Lung (tissue), 12 donors: ENCODE measurements around the gene SLF1. TPM values are rescaled to one million over a fixed set of nuclear protein-coding genes. Genes with fewer than 3 reads are reported as not detected.

Source experiments
- ATAC-seq: fragments of 200-7000 bp; cut with Tn5 transposase; one replicate; pipeline ENCODE4 v1.9.1; 2020; ENCODE audit warnings: moderate number of reproducible peaks; ENCODE audit not compliant: insufficient read depth, low FRiP score
- DNase-seq, 3 donors: peaks; one replicate each; pipeline ENCODE4 v3.0.0-alpha.2; 2013 to 2017
- H3K27ac ChIP-seq, 2 donors: one replicate each; pipeline ENCODE4 v1.5.1; 2013; ENCODE audit warnings: mild to moderate bottlenecking in 2 of 2, moderate library complexity in 2 of 2, control low read depth in 1 of 2, inconsistent platforms in 1 of 2, low read depth in 1 of 2, low read length in 1 of 2
- H3K27me3 ChIP-seq, 3 donors: one replicate each; pipeline ENCODE4 v1.5.1; 2013; ENCODE audit warnings: low read length in 2 of 3; ENCODE audit not compliant: control insufficient read depth in 3 of 3, insufficient read depth in 3 of 3
- H3K36me3 ChIP-seq, 4 donors: one replicate each; pipeline ENCODE4 v1.5.1; 2013; ENCODE audit warnings: low read length in 4 of 4, mild to moderate bottlenecking in 1 of 4, moderate library complexity in 1 of 4; ENCODE audit not compliant: control insufficient read depth in 4 of 4, insufficient read depth in 4 of 4
- H3K4me1 ChIP-seq, 5 donors: one replicate each; pipeline ENCODE4 v1.5.1; 2013; ENCODE audit warnings: low read length in 5 of 5, mild to moderate bottlenecking in 2 of 5, moderate library complexity in 1 of 5; ENCODE audit not compliant: control insufficient read depth in 5 of 5, insufficient read depth in 5 of 5
- H3K4me3 ChIP-seq: one replicate; pipeline ENCODE4 v1.5.1; 2013; ENCODE audit warnings: mild to moderate bottlenecking, control low read depth, moderate library complexity
- H3K9ac ChIP-seq, 2 donors: one replicate each; pipeline ENCODE4 v1.5.1; 2013; ENCODE audit warnings: low read length in 2 of 2, control low read depth in 1 of 2; ENCODE audit not compliant: insufficient read depth in 1 of 2
- H3K9me3 ChIP-seq, 4 donors: one replicate each; pipeline ENCODE4 v1.5.1; 2013; ENCODE audit warnings: low read length in 3 of 4, mild to moderate bottlenecking in 1 of 4, moderate library complexity in 1 of 4; ENCODE audit not compliant: control insufficient read depth in 4 of 4, insufficient read depth in 3 of 4
- WGBS, 2 donors: extraction: QIAGEN DNeasy Blood & Tissue Kit; methylation state at CpG; one replicate each; pipeline ENCODE4 v1.1.7; 2013; 5-methylcytosine and 5-hydroxymethylcytosine counted together
- polyA plus RNA-seq, 2 donors: library from polyadenylated mRNA; stranded (reverse); fragments of 200-250 nt; gene quantifications; one replicate each; pipeline ENCODE4 v1.2.1, GENCODE V29; 2013
- total RNA-seq, 2 donors: library from RNA; depleted of rRNA in 1 of 2; stranded (reverse); fragments of >200 nt in 1 of 2; gene quantifications; one replicate each; pipeline ENCODE4 v1.2.1, GENCODE V29; 2014 to 2021
- TF ChIP-seq, protein P1 (sequence below): IDR thresholded peaks from 2 replicates; pipeline ENCODE4 v1.5.1; 2012; ENCODE audit warnings: mild to moderate bottlenecking; ENCODE audit errors: control extremely low read depth, extremely low read depth
- donor health status: control.
- donor health status: control.
- donor health status: Bipolar disorder and iron deficiency.
- donor health status: healthy.
- donor health status: DM: yes; HTN: yes; CAD: no.

Gene SLF1
- total and polyA plus RNA-seq, 4 donors = 2.1 to 29.5 (median 5.0) TPM

DNA sequence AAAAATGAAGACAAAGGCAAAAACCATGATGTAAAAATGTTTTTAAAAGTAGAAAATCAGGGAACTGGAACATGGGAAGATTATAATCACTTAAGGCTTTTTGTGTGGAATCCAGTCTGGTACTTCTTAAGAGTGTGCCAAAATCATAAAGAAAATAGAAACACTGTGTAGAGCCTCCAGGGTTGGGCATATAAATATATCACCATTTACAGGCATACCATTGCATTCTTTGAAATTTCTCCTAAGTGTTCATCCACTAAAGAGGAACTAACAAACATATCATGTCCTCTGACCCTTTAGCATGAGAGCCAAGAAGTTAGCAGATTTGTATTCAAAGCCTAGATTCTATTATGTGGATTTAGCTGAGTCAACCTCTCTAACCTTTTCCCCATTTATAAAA, 93.3 kb downstream of the SLF1 start:
- H3K36me3 ChIP-seq = peaks cover 1 to 10% (median 3%) of the 10 kb centered on the region in 4 donors
- H3K9me3 ChIP-seq = no peaks in the 10 kb centered on the region
- no peak overlapping the region for H3K4me3 ChIP-seq
- no peak overlapping the region for H3K9ac ChIP-seq
- H3K27ac ChIP-seq = no peak overlapping the region
- peaks cover 0 to 5% (median 0%) of the 10 kb centered on the region in 5 donors for H3K4me1 ChIP-seq
- H3K27me3 ChIP-seq = no peaks in the 10 kb centered on the region
- TF ChIP-seq, protein P1, sequence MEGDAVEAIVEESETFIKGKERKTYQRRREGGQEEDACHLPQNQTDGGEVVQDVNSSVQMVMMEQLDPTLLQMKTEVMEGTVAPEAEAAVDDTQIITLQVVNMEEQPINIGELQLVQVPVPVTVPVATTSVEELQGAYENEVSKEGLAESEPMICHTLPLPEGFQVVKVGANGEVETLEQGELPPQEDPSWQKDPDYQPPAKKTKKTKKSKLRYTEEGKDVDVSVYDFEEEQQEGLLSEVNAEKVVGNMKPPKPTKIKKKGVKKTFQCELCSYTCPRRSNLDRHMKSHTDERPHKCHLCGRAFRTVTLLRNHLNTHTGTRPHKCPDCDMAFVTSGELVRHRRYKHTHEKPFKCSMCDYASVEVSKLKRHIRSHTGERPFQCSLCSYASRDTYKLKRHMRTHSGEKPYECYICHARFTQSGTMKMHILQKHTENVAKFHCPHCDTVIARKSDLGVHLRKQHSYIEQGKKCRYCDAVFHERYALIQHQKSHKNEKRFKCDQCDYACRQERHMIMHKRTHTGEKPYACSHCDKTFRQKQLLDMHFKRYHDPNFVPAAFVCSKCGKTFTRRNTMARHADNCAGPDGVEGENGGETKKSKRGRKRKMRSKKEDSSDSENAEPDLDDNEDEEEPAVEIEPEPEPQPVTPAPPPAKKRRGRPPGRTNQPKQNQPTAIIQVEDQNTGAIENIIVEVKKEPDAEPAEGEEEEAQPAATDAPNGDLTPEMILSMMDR = no peak
- DNase-seq (no peak), ATAC-seq (no peak)

DNA sequence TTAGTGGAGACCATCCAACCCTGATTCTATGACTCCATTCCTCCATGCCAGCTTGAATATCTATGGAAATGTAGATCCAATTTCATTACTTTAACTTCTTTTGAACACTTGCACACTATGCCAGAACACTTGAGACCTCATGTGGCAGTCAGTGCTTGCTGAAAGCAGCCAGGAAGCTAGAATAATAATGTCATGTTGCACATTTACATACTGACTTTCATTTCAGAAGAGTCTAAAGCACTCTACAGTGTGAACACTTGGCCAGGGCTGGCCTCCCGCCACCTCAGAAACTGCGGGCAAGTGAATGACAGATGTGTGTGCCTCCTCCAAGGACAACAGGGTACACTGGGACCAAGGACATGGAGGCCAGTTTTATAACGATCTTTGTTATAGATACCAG, 97.3 kb downstream of the SLF1 start:
- Histone ChIP-seq H3K4me1 (peaks cover 0 to 5% (median 0%) of the 10 kb centered on the region in 5 donors), H3K9me3 (no peaks in the 10 kb centered on the region), H3K27me3 (no peaks in the 10 kb centered on the region), H3K4me3 (no peak overlapping the region), H3K27ac (no peak overlapping the region), H3K9ac (no peak overlapping the region), H3K36me3 (peaks cover 0 to 5% (median under 1%) of the 10 kb centered on the region in 4 donors)
- DNase-seq = no peak
- 89 to 97% methylated on average over 3 of the region's 3 CpGs for WGBS, 2 donors
- TF ChIP-seq, protein P1 = no peak
- no peak for ATAC-seq

DNA sequence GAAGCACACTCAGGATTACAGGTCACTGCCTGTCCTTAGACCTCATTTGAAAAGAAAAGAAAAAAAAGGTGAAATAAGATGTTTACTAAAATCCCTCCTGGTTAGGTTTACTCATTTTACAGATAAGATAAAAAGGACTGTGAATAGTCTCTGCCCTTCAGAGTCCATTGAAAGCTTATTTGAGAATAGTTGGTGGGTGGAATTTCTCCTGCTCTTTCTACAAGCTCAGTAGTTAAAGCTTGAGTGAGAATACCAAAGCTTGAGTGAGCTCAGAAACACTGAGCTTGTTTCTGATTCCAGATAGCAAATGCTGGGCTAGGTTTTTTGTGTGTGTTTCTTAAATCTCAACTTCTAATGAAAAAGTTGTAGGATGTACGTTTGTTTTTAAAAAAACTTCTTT, 106.7 kb downstream of the SLF1 start:
- no peaks in the 10 kb centered on the region for H3K9me3 ChIP-seq
- no peak overlapping the region for H3K27ac ChIP-seq
- H3K9ac ChIP-seq = no peak overlapping the region
- no peaks in the 10 kb centered on the region for H3K4me1 ChIP-seq
- H3K36me3 ChIP-seq = no peaks in the 10 kb centered on the region
- TF ChIP-seq, protein P1 = no peak
- peak in 1 of 3 donors; percentile 21 for DNase-seq
- WGBS, 2 donors = 67 to 80% methylated on average over 1 of the region's 1 CpG
- ATAC-seq = no peak
- no peaks in the 10 kb centered on the region for H3K27me3 ChIP-seq
- H3K4me3 ChIP-seq = no peak overlapping the region

DNA sequence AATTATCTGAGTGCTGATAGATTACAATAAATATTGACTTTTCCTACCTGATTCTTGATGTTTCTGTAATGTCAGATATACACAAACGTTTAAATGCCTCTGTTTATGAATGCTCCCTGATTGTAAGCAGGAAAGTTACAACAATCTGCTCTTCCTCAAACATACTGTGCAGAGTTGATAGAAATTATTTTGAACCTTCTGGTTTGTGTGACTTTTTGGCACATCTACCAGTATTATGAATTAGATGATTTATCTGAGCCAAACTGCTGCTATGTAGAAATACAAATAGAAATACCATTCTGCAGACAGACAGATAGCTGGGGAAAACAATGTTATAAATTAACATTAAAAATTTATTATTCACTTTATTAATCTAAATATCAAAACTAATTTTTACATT, 113.0 kb downstream of the SLF1 start:
- DNase-seq (no peak), ATAC-seq (no peak)
- 13 to 18% methylated on average over 1 of the region's 1 CpG for WGBS, 2 donors

More for the DNA sequence above, 113.0 kb downstream of the SLF1 start:
- no peaks in the 10 kb centered on the region for H3K36me3 ChIP-seq
- H3K4me1 ChIP-seq = no peaks in the 10 kb centered on the region
- H3K9ac ChIP-seq = no peak overlapping the region
- TF ChIP-seq, protein P1 = no peak
- H3K27me3 ChIP-seq = no peaks in the 10 kb centered on the region
- H3K27ac ChIP-seq = no peak overlapping the region
- H3K9me3 ChIP-seq = no peaks in the 10 kb centered on the region
- no peak overlapping the region for H3K4me3 ChIP-seq
